ENCODE data around the gene FXYD6.

The FXYD6 gene

DNA sequence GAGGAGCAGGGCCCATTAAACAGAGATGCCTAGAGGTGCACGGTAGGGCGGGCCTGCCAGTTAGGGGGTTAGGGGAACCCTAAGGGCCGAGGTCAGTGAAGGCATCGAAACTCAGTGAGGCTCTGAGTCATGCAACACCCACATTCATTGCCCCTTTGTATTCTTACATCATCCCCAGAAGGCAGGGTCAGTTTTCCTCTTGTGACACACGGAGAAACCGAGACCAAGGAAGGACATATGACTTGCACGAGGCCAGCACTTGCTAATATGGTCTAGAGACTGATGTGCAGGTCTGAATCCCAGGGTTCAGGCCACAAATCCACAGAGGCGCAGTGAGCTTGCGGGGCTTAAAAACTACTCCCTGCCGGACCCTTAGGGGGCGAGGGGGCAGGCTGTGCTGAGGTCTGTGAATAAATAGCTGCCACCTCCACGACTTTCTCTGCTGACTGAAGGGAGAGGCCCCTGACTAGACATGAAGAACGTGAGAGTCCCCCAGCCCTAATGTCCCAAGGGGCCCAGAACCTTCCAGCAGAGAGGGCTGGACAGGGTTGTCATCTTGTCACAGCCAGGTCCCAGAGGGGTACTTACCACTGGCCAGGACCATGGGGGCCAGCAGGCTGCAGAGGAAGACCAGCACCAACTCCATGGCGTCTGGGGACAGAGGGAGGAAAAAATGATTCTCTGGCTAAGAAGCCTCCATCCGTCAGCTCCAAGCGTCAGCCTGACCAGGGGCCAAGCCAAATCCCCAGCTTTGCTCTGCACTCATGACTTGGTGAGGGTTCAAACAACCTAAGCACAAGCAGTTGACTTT is 34.1 kb downstream of the FXYD6 start:
- no peak for DNase-seq

DNA sequence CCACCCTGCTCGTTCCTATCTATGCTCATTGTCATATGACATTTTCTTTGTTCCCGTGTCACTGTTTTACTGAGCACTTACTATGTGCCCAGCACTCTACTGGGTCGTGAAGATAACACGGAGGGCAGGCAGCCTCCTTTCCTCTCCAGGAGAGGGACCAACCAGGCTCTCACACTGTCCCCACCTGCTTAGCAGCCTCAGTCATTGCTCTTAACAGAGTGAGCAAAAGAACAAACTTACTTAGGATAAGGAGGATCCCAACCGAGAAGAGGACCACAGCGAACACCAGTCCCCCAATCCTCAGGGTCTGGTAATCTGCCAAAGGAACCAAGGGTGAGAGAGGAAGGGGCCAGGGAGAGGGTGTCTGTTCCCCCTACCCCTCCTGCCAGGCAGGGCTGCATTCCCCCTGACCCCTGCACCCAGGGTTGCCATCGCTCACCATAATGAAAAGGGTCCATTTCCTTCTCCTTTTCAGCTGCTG is 34.9 kb downstream of the FXYD6 start:
- no peak for DNase-seq

GRCh38 chr11:117840881-117841550 is 35.4 kb downstream of the FXYD6 start:
- DNase-seq = no peak

- no peak for DNase-seq
Observed at GRCh38 chr11:117839936-117840813, 36.3 kb downstream of the FXYD6 start.

DNA sequence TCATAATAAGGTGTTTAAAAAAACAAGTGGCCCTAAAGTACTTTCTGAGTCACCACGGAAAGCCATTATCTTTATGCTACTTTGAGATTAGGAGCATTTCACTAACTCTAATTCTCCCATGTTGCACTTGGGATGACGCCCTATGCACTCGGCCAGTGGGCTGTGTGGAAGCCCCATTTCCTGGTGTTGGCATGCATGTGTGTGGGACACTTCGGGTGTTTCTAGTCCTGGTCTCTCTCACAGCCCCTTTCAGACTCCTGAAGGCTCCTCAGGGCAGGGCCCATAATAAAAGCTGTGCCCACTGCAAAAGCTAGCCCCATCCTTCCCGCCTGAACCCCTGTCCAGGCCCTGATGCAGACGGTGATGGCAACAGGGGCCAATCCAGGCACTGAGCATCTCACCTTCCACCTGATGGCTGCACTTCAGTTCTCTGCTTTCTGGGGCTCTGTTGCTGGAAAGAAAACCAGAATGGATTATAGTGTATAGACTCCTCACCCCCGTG is 37.0 kb downstream of the FXYD6 start:
- DNase-seq = no peak

DNA sequence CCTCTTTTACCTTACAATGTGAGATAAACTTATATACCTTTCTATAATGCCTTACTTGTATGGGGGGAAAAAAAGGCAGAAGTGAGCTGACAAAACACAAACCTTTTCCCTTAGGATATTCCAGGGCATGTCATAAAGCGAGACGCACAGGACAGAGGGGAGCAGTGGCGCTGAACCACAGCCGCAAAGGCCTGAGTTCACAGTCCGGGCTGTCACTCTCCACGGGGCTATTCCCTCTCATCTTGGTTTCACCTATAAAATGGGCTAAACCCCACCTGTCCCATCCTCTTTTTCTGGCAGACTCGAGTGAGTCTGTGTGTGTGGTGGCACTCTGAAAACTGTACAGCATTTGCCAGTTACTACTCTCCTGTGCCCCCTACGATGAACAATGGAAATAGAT is 37.6 kb downstream of the FXYD6 start:
- DNase-seq = no peak

DNA sequence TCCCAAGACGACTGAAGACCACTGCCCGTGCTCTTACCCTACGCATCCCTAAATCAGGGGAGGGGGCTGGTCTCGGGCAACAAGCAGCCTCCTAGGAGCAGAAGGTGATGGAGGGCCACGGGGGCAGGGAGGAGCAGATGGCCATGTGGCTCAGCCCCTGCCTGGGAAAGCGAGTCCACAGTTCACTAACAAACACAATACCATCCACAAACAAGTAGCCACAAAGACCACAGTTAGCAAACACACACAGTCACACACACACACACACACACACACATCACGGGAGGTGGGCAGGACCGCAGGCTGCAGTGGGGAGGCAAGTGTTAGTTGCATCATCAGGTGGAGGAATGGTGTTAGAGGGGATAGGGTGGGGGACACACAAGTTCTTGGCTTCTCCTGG is 38.7 kb downstream of the FXYD6 start:
- no peak for DNase-seq

DNA sequence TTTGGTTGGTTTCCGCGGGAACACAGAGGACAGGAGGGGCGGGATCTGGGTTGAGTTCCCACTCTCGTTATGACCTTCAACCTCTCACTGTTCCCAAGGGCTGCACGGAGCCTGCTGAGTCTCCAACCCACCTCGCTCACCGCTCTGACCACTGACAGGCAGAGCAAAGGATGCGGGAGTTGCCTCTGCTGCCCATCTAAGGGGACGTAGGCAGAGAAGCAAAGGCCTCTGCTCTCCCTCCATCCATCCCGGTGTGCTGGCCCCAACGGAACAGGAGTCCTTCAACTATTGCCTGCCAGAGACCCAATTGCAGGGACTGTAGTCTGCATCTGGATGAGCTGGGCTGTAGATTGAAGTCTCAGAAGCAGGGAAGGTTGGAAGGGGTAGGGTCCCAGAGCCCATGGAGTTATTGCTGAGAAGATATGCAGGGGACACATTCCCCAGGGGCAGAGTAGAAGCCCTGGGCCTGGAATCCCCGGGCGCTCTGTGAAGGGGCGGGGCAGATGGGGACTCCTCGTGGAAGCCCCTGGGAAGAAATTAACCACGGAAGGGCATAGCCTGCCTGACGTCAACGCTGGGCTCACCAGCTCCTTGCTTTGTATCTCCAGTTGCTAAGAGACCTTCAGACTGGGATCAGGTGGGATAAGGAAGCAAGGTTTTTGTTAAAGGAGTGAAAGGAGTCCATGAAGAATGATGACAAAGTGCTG is 39.2 kb downstream of the FXYD6 start:
- DNase-seq = no peak

GRCh38 chr11:117836077-117836960 is 40.1 kb downstream of the FXYD6 start:
- DNase-seq = no peak

- DNase-seq = no peak
Observed at GRCh38 chr11:117835576-117835975, 40.9 kb downstream of the FXYD6 start.

DNA sequence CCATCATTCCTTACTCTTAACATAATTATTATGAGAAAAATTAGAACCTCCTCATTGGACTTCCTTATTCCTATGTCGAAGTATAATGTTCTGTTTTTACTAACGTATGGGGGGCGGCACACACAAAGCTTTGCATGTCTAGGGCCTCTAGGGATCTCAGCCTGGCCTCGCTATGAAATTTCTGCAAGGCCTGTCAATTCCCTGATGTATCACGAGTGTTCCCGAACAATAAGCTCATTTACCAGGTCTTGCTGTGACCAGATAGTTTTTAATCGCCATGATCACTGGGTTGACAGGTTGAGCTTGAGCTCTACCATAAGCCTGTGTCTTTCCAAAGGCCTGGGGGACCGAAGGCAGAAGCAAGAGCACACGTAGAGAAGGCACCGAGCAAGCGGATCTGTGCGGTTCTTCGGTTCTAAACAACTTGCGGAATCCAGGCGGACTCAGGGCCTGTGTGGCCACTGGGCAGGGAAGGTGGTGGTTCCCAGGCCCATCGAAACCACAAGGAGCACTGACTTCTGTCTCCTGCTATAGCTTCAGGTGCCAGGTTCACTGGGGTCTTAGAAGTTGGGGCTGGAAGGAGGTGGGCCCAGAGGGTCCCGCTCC is 41.5 kb downstream of the FXYD6 start:
- no peak for DNase-seq

- DNase-seq = no peak
Observed at GRCh38 chr11:117834068-117834810, 42.2 kb downstream of the FXYD6 start.

DNA sequence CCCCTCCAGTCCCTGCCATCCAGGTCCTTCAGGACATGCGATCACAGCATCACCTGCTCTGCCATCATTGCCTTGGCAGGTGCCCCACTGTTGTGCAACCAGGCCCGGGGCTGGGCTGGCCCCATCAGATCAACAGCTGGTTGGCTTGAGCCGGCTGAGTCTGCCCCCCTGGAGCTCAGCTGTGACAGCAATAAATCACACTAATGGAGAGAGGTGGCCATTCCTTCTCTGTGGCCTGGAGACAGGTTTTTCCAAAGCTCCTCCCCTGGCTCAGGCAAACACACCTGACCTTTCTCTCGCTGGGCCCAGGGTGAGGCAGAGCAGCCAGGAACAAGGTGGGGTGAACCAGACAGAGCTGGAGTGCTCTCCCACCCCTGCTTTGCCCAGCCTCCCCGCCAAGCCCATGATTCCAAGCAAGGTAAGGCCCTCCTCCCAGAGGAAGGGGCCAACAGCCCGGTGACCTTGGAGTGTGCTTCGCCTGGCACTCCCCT is 43.0 kb downstream of the FXYD6 start:
- DNase-seq = no peak

DNA sequence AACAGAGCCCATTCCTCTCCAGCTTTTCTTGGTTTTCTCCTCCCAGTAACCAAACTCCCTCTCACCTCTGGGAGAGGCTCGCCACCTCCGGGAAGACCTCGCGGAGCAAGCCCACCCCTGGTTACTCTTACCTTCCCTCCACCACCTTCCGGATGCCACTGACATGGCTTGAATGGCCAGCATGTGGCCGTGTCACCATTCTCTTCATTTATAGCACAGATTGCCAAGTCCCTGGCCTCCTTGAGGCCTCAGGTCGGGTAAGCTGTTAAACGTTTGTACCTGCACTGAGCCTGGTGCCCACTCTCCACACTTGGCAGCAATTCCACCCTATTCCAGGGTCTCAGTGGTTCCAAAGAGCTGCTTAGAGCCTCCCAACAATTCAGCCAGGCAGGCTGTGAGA is 43.9 kb downstream of the FXYD6 start:
- DNase-seq = no peak

DNA sequence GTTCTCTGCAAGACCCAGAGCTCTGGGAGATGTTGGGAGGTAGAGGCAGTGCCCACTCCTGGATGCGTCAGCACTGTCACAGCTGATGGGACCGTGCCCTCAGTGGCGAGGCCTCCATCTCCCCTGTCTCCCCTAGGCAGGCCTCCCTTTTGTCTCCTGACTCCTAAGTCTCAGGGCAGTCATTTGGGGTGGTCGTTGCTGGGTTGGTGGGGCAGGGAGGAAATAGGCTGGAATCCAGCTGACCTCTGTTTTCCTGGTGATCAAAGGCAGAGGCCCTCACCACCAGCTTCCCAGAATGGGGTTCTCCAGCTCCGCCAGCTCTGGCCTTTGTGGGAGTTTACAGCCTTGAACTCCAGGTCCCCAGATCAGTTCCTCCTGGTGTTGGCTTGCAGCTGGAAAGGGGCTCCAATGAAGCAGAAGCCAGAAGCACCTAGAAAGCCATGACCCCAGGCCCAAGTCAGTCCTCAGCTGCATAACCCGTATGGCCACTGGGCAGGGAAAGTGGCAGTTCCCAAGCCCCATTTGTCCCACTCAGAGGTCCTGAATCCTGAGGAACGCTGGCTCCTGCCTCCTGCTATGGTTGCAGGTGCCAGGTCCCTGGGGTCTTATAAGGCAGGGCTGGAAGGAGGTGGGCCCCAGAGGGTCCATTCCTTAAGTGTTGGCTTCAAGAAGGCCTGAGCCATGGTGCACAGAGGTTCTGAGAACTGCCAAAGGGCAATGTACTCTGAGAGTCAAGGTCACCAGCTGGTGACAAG is 44.6 kb downstream of the FXYD6 start:
- DNase-seq = no peak

DNA sequence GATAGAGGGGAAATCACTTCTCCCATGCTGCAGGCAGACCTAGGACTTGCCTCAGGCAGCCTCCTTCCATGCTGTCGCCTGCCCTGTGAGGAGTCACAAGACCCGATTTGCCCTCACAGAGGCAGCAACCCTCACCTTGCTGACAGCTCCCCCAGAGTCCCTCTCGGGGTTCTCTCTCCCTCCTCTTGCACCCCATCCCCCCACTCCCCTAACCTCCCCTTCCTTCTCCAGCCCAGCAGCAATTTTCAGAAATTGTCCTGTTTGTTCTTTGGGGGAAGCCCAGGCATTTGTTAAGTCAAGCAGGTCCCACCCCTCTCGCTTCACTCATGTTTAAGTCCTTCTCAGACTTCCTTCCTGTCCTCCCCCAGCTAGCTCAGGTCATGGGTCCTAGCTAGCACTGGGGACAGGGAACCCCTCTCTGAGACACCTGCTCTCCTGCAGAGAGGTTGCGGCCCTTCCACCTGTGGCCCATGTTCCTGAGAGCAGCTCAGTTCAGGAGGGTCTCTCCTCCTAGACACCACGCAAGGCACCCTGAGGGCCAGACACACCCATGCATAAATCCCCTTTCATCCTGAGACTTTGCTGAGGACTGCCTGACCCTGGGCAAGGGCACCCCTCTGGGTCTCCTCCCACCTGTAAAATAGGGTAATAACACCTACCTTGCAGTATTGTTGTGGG is 45.6 kb downstream of the FXYD6 start:
- peak; percentile 40 for DNase-seq

GRCh38 chr11:117830072-117830471 is 46.4 kb downstream of the FXYD6 start:
- DNase-seq = no peak

DNA sequence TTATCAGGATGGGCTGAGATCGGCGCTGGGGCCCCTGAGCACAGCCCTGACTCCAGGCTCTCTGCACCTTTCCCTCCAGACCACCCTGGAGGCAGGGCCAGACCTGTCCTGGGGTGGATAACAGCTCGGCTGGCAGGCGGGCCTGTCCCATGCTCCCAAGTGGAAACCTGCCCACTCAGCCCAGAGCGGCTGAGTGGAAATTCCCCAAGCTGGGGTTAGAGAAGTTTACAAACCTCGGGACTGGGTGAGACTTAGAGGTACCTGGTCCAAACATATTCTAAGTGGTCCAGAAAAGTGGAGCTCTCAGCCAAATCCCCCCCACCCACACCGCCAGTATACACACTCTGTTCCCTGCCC is 47.1 kb downstream of the FXYD6 start:
- no peak for DNase-seq

Measured in CD4-positive, alpha-beta T cell treated with Interleukin-17A for 4 hours (primary cell).